K562 (cell line): ENCODE data around the gene COA6. TPM values are rescaled to one million over a fixed set of nuclear protein-coding genes. Genes with fewer than 3 reads are reported as not detected.

Experiments
- DNMT1 ChIP-seq: fragments of 450-650 bp; IDR thresholded peaks from 2 replicates; pipeline ENCODE4 v1.6.1; 2016; ENCODE audit warnings: antibody characterized with exemption, mild to moderate bottlenecking
- EGR1 ChIP-seq: fragments of 450-650 bp; conservative IDR thresholded peaks from 2 replicates; pipeline ENCODE4 v1.6.1; 2017; ENCODE audit warnings: mild to moderate bottlenecking
- EHMT2 ChIP-seq: fragments of 450-650 bp; IDR thresholded peaks from 2 replicates; pipeline ENCODE4 v1.6.1; 2018; ENCODE audit warnings: antibody characterized with exemption
- HDAC6 ChIP-seq: IDR thresholded peaks from 2 replicates; pipeline ENCODE4 v1.6.1; 2012; ENCODE audit warnings: low read depth, mild to moderate bottlenecking, control low read depth, inconsistent platforms, low read length, moderate library complexity
- HDAC8 ChIP-seq: fragments of 450-650 bp; IDR thresholded peaks from 2 replicates; pipeline ENCODE4 v1.6.1; 2016; ENCODE audit warnings: mild to moderate bottlenecking, missing genetic modification characterization, moderate library complexity, missing compliant biosample characterization
- HEY1 ChIP-seq: fragments of 250-450 bp; sonication (Bioruptor Pico); IDR thresholded peaks from 2 replicates; pipeline ENCODE4 v1.5.0; 2020; ENCODE audit warnings: mild to moderate bottlenecking, moderate library complexity, borderline replicate concordance
- LARP7 ChIP-seq: fragments of 450-650 bp; IDR thresholded peaks from 2 replicates; pipeline ENCODE4 v1.6.1; 2016
- MYC ChIP-seq, 2 experiments: fragments of 250-450 bp in 1 of 2; sonication (Bioruptor Pico) in 1 of 2; IDR thresholded peaks; 2 replicates each; pipeline versions ENCODE4 v1.5.1 to v1.6.1; 2012 to 2021; ENCODE audit warnings: low read depth in 2 of 2, borderline replicate concordance in 1 of 2, improper control_type of control experiment in 1 of 2, low read length in 1 of 2, mild to moderate bottlenecking in 1 of 2, moderate library complexity in 1 of 2
- NCOR1 ChIP-seq: fragments of 450-650 bp; IDR thresholded peaks from 2 replicates; pipeline ENCODE4 v1.6.1; 2016; ENCODE audit warnings: mild to moderate bottlenecking, moderate library complexity
- NFXL1 ChIP-seq: fragments of 450-650 bp; formaldehyde crosslinking; IDR thresholded peaks from 2 replicates; pipeline ENCODE4 v1.4.0; 2021; ENCODE audit warnings: mild to moderate bottlenecking
- RBFOX2 ChIP-seq: fragments of 200-400 bp; formaldehyde crosslinking; IDR thresholded peaks from 2 replicates; pipeline ENCODE4 v1.6.1; 2017; ENCODE audit warnings: low read depth, mild to moderate bottlenecking, low read length, moderate library complexity
- SIX5 ChIP-seq, 2 experiments: IDR thresholded peaks; 2 replicates each; pipeline ENCODE4 v1.6.1; 2011; ENCODE audit warnings: low read length in 2 of 2, borderline replicate concordance in 1 of 2, low read depth in 1 of 2, mild to moderate bottlenecking in 1 of 2, moderate library complexity in 1 of 2; ENCODE audit not compliant: insufficient read depth in 1 of 2
- TAF1 ChIP-seq: IDR thresholded peaks from 2 replicates; pipeline ENCODE4 v1.6.1; 2011; ENCODE audit warnings: mild to moderate bottlenecking, low read length, moderate library complexity; ENCODE audit not compliant: insufficient read depth, control insufficient read depth, severe bottlenecking; ENCODE audit errors: extremely low read depth
- TEAD1 ChIP-seq, 2 experiments: fragments of 450-650 bp in 1 of 2; sonication (generic) in 1 of 2; formaldehyde crosslinking; IDR thresholded peaks; 2 replicates each; pipeline versions ENCODE4 v1.4.0 to v1.8.0; 2020 to 2022; ENCODE audit warnings: mild to moderate bottlenecking in 2 of 2, missing genetic modification reagents in 1 of 2
- ZEB2 ChIP-seq: fragments of 450-650 bp; IDR thresholded peaks from 2 replicates; pipeline ENCODE4 v1.6.1; 2016
- ZFP1 ChIP-seq: fragments of 450-650 bp; formaldehyde crosslinking; IDR thresholded peaks from 2 replicates; pipeline ENCODE4 v1.4.0; 2020; ENCODE audit warnings: mild to moderate bottlenecking, mixed read lengths
- ZNF165 ChIP-seq: fragments of 250-450 bp; sonication (Bioruptor Pico); IDR thresholded peaks from 2 replicates; pipeline ENCODE4 v1.4.0; 2020; ENCODE audit warnings: borderline replicate concordance
- ZNF197 ChIP-seq: fragments of 200-800 bp; sonication (Bioruptor generic); IDR thresholded peaks from 2 replicates; pipeline ENCODE4 v1.6.1; 2016; ENCODE audit warnings: low read depth, missing genetic modification characterization, missing compliant biosample characterization
- ZNF3 ChIP-seq: fragments of 250-450 bp; sonication (Bioruptor Pico); IDR thresholded peaks from 2 replicates; pipeline ENCODE4 v1.5.0; 2021; ENCODE audit warnings: mild to moderate bottlenecking, moderate library complexity
- ZNF41 ChIP-seq: fragments of 250-450 bp; sonication (Bioruptor Pico); conservative IDR thresholded peaks from 2 replicates; pipeline ENCODE4 v1.4.0; 2020; ENCODE audit warnings: mild to moderate bottlenecking
- ZNF507 ChIP-seq: conservative IDR thresholded peaks from 2 replicates; pipeline ENCODE4 v1.6.1; 2017; ENCODE audit warnings: missing genetic modification characterization, missing compliant biosample characterization
- polyA plus RNA-seq, 8 experiments: library from polyadenylated mRNA; depleted of rRNA in 4 of 8; stranded (reverse) in 5 of 8; unstranded in 3 of 8; fragments of >200 nt; fragmentation: Nextera tagmentation in 2 of 8; fragmentation: Illumina TruSeq in 1 of 8; extraction: Ambion mirVana in 2 of 8; extraction: Trizol in 1 of 8; gene quantifications; 2 replicates each; pipeline versions ENCODE4 v1.2.1 to v1.2.3, GENCODE V29; 2011 to 2014; ENCODE audit warnings: inconsistent platforms in 1 of 8, missing spikeins in 1 of 8
- total RNA-seq, 7 experiments: library from RNA; depleted of rRNA in 6 of 7; stranded (reverse); fragments of >200 nt in 6 of 7; fragmentation: Illumina TruSeq in 2 of 7; extraction: Trizol in 2 of 7; gene quantifications; 2 replicates each; pipeline versions ENCODE4 v1.2.1 to v1.2.3, GENCODE V29; 2011 to 2021; ENCODE audit warnings: low replicate concordance in 1 of 7
- TF ChIP-seq, protein P1 (sequence below): fragments of 450-650 bp; formaldehyde crosslinking; IDR thresholded peaks from 2 replicates; pipeline ENCODE4 v1.4.0; 2022; ENCODE audit warnings: mild to moderate bottlenecking, moderate library complexity
- TF ChIP-seq, protein P2 (sequence below): sonication (generic); formaldehyde crosslinking; IDR thresholded peaks from 2 replicates; pipeline ENCODE4 v1.8.0; 2022; ENCODE audit warnings: mild to moderate bottlenecking, low read depth, missing genetic modification reagents
- TF ChIP-seq, protein P3 (sequence below): sonication (generic); formaldehyde crosslinking; IDR thresholded peaks from 2 replicates; pipeline ENCODE4 v1.4.0; 2020; ENCODE audit warnings: mild to moderate bottlenecking, missing genetic modification reagents

COA6 gene
- total and polyA plus RNA-seq, 9 of the 15 experiments (the other 6 are each of a cell fraction or from before 2014, with no cell fraction given) = 77.7 to 187 (median 134) TPM

DNA sequence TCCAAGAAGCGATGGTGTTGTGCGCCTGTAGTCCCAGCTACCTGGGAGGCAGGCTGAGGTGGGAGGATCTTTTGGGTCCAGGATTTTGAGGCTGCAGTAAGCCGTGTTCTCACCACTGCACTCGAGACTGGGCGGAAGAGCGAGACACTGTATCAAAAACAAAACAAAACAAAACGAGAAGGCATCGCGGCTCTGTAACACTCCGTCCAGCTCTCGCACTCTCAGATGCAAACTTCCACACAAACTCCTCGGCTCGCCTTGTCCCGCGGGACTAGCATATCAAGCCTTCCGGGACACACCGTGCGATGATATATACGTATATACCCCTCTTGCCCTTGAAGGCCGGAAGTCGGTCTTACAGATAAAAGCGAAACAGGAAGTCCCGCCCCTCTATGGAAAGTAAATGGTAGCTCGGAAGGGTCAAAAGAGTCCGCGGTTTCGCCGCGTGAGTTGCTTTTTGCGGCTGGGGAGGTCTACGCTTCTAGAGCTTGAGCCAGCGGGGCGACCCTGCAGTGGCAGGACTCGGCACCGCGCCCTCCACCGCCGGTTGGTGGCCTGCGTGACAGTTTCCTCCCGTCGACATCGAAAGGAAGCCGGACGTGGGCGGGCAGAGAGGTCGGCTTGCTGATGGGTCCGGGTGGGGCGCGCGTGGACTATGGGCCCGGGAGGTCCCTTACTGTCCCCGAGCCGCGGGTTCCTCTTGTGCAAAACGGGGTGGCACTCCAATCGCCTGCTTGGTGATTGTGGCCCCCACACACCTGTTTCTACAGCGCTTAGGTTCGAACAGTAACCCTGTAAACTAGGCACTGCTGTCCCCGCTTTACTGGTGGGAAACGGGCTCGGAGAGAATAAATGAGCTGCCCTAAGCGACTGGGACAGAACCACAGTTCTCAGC is at the start of gene COA6 (continued):
- TF ChIP-seq TAF1 (peak; percentile 96), TEAD1 (CRISPR knock-in tag; IDR thresholded peaks at IDR 0.05) (peak; percentile 8 to 67; a peak in 1 of 4 replicates), MYC (IDR thresholded peaks at IDR 0.05; ENCODE audit: low read depth, low read length) (peak; percentile 92), MYC (CRISPR knock-in tag; IDR thresholded peaks at IDR 0.05; ENCODE audit: borderline replicate concordance, low read depth) (peak; percentile 95), HDAC6 (no peak), SIX5 (IDR thresholded peaks at IDR 0.05; ENCODE audit: borderline replicate concordance in 1 of 2, insufficient read depth in 1 of 2, low read depth in 1 of 2, low read length in 2 of 2) (peak; percentile 13 to 19; a peak in 3 of 4 replicates), HDAC8 (tag) (0 out of 2 replicates have a peak, but pooled peaks have one; percentile 58), ZNF507 (tag) (no peak), DNMT1 (0 out of 2 replicates have a peak, but pooled peaks have one; percentile 32), HEY1 (CRISPR knock-in tag) (peak; percentile 82; the same call in 1 of the 2 replicates), LARP7 (peak; percentile 94), ZNF41 (peak; percentile 74; the same call in 1 of the 2 replicates), ZNF3 (CRISPR knock-in tag) (0 out of 2 replicates have a peak, but pooled peaks have one; percentile 39), NFXL1 (CRISPR knock-in tag) (peak; percentile 15; the same call in 1 of the 2 replicates), RBFOX2 (peak; percentile 98), EHMT2 (peak; percentile 23; the same call in 1 of the 2 replicates), NCOR1 (peak; percentile 53; the same call in 1 of the 2 replicates), ZNF165 (CRISPR knock-in tag) (peak; percentile 44; the same call in 1 of the 2 replicates), ZNF197 (CRISPR knock-in tag) (peak; percentile 86; the same call in 1 of the 2 replicates), ZFP1 (CRISPR knock-in tag) (no peak), EGR1 (peak; percentile 99), ZEB2 (peak; percentile 96)
- TF ChIP-seq, protein P1, sequence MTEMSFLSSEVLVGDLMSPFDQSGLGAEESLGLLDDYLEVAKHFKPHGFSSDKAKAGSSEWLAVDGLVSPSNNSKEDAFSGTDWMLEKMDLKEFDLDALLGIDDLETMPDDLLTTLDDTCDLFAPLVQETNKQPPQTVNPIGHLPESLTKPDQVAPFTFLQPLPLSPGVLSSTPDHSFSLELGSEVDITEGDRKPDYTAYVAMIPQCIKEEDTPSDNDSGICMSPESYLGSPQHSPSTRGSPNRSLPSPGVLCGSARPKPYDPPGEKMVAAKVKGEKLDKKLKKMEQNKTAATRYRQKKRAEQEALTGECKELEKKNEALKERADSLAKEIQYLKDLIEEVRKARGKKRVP (CRISPR knock-in tag) = peak; percentile 21; the same call in 1 of the 2 replicates
- TF ChIP-seq, protein P2, sequence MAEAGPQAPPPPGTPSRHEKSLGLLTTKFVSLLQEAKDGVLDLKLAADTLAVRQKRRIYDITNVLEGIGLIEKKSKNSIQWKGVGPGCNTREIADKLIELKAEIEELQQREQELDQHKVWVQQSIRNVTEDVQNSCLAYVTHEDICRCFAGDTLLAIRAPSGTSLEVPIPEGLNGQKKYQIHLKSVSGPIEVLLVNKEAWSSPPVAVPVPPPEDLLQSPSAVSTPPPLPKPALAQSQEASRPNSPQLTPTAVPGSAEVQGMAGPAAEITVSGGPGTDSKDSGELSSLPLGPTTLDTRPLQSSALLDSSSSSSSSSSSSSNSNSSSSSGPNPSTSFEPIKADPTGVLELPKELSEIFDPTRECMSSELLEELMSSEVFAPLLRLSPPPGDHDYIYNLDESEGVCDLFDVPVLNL (CRISPR knock-in tag) = 0 out of 2 replicates have a peak, but pooled peaks have one; percentile 36
- TF ChIP-seq, protein P3, sequence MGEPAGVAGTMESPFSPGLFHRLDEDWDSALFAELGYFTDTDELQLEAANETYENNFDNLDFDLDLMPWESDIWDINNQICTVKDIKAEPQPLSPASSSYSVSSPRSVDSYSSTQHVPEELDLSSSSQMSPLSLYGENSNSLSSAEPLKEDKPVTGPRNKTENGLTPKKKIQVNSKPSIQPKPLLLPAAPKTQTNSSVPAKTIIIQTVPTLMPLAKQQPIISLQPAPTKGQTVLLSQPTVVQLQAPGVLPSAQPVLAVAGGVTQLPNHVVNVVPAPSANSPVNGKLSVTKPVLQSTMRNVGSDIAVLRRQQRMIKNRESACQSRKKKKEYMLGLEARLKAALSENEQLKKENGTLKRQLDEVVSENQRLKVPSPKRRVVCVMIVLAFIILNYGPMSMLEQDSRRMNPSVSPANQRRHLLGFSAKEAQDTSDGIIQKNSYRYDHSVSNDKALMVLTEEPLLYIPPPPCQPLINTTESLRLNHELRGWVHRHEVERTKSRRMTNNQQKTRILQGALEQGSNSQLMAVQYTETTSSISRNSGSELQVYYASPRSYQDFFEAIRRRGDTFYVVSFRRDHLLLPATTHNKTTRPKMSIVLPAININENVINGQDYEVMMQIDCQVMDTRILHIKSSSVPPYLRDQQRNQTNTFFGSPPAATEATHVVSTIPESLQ (CRISPR knock-in tag) = peak; percentile 86
